SK-N-SH (cell line): ENCODE results near the gene METTL21A. TPM values are rescaled to one million over a fixed set of nuclear protein-coding genes. Genes with fewer than 3 reads are reported as not detected.
A peak's percentile ranks its signal among the peaks of the same experiment; 100 is the strongest.

Experiments used
- CTCF ChIA-PET: fragments of 300-600, 350-600 bp; formaldehyde crosslinking; extraction: SDS; loops from one replicate; lab custom pipeline; 2021; lab: Yijun Ruan, JAX
- POLR2A ChIA-PET: fragments of 350-600 bp; sonication (Branson Sonifier 250); formaldehyde crosslinking; extraction: SDS; loops from one replicate; lab custom pipeline; 2020; ENCODE audit warnings: antibody characterized with exemption, inconsistent platforms; lab: Yijun Ruan, JAX
- DNase-seq: peaks from one replicate; pipeline ENCODE4 v3.0.0; 2012
- H2AFZ ChIP-seq: fragments of 200-600 bp; sonication (generic); 2 replicates; pipeline ENCODE4 v1.8.1; 2016; ENCODE audit warnings: antibody characterized with exemption, mild to moderate bottlenecking, low read depth
- H3F3A ChIP-seq: fragments of 200-600 bp; sonication (generic); replicated peaks from 2 replicates; pipeline ENCODE3; 2016; ENCODE audit warnings: antibody characterized with exemption, mild to moderate bottlenecking; ENCODE audit not compliant: insufficient read depth
- H3K27ac ChIP-seq, 2 experiments: fragments of 200-500 bp in 1 of 2; fragments of 200-600 bp in 1 of 2; sonication (Bioruptor generic) in 1 of 2; sonication (generic), shearing (Covaris generic) in 1 of 2; 2 replicates each; pipeline versions ENCODE4 v1.5.1 to v1.6.1; 2014 to 2016; ENCODE audit warnings: low read depth in 2 of 2, inconsistent platforms in 1 of 2, low read length in 1 of 2, mild to moderate bottlenecking in 1 of 2, mixed read lengths in 1 of 2
- H3K27me3 ChIP-seq: fragments of 200-600 bp; sonication (generic), shearing (Covaris generic); 2 replicates; pipeline ENCODE4 v1.6.1; 2016; ENCODE audit warnings: mixed run types; ENCODE audit not compliant: insufficient read depth
- H3K36me3 ChIP-seq, 2 experiments: fragments of 200-500 bp in 1 of 2; fragments of 200-600 bp in 1 of 2; sonication (Bioruptor generic) in 1 of 2; sonication (generic) in 1 of 2; replicated peaks in 1 of 2; 2 replicates each; pipeline versions ENCODE3 to v1.5.1; 2014 to 2016; ENCODE audit warnings: low read length in 1 of 2, mild to moderate bottlenecking in 1 of 2; ENCODE audit not compliant: insufficient read depth in 2 of 2, control insufficient read depth in 1 of 2
- H3K4me1 ChIP-seq, 2 experiments: fragments of 200-500 bp in 1 of 2; fragments of 200-600 bp in 1 of 2; sonication (Bioruptor generic) in 1 of 2; sonication (generic), shearing (Covaris generic) in 1 of 2; 2 replicates each; pipeline versions ENCODE4 v1.5.1 to v1.6.1; 2014 to 2016; ENCODE audit warnings: low read depth in 1 of 2, low read length in 1 of 2, mixed run types in 1 of 2; ENCODE audit not compliant: insufficient read depth in 2 of 2, control insufficient read depth in 1 of 2
- H3K4me2 ChIP-seq: fragments of 200-600 bp; sonication (generic), shearing (Covaris generic); 2 replicates; pipeline ENCODE4 v1.6.1; 2017; ENCODE audit warnings: mixed run types
- H3K4me3 ChIP-seq, 2 experiments: fragments of 200-500 bp in 1 of 2; fragments of 200-600 bp in 1 of 2; sonication (Bioruptor generic) in 1 of 2; sonication (generic), shearing (Covaris generic) in 1 of 2; 2 replicates each; pipeline versions ENCODE4 v1.5.1 to v1.8.1; 2014 to 2016; ENCODE audit warnings: low read depth in 2 of 2, inconsistent platforms in 1 of 2, low read length in 1 of 2, mild to moderate bottlenecking in 1 of 2, mixed read lengths in 1 of 2, moderate library complexity in 1 of 2
- H3K79me2 ChIP-seq: fragments of 200-600 bp; sonication (generic); 2 replicates; pipeline ENCODE4 v1.8.1; 2017; ENCODE audit warnings: mild to moderate bottlenecking; ENCODE audit not compliant: insufficient read depth
- H3K9ac ChIP-seq: fragments of 200-600 bp; sonication (generic); 2 replicates; pipeline ENCODE4 v1.6.1; 2017; ENCODE audit warnings: mixed run types
- H3K9me2 ChIP-seq: fragments of 200-600 bp; sonication (generic); 2 replicates; pipeline ENCODE4 v1.6.1; 2017; ENCODE audit warnings: mixed run types
- H3K9me3 ChIP-seq: fragments of 200-600 bp; sonication (generic); 2 replicates; pipeline ENCODE4 v1.6.1; 2017; ENCODE audit warnings: mixed run types, mild to moderate bottlenecking, moderate library complexity
- H4K20me1 ChIP-seq: fragments of 200-600 bp; sonication (generic); 2 replicates; pipeline ENCODE4 v1.6.1; 2017; ENCODE audit warnings: mild to moderate bottlenecking, mixed run types; ENCODE audit not compliant: insufficient read depth
- CHD2 ChIP-seq: fragments of 150-350 bp; IDR thresholded peaks from 2 replicates; pipeline ENCODE4 v1.6.1; 2018; ENCODE audit warnings: low read length; ENCODE audit not compliant: partially characterized antibody
- CTCF ChIP-seq: fragments of 200-600 bp; sonication (generic); IDR thresholded peaks from 2 replicates; pipeline ENCODE4 v1.6.1; 2017; ENCODE audit warnings: antibody characterized with exemption, mild to moderate bottlenecking, moderate library complexity
- EP300 ChIP-seq, 2 experiments: IDR thresholded peaks; 2 replicates each; pipeline versions ENCODE4 v1.4.0 to v1.6.1; 2012; ENCODE audit warnings: borderline replicate concordance in 1 of 2, low read depth in 1 of 2, low read length in 1 of 2
- FOXJ3 ChIP-seq: sonication (generic); formaldehyde crosslinking; IDR thresholded peaks from 2 replicates; pipeline ENCODE4 v1.5.1; 2020; ENCODE audit warnings: mild to moderate bottlenecking, missing genetic modification reagents
- GABPA ChIP-seq: IDR thresholded peaks from 2 replicates; pipeline ENCODE4 v1.4.0; 2012; ENCODE audit warnings: low read depth, mild to moderate bottlenecking
- GATA2 ChIP-seq: sonication (generic); formaldehyde crosslinking; IDR thresholded peaks from 2 replicates; pipeline ENCODE4 v1.5.0; 2020; ENCODE audit warnings: mild to moderate bottlenecking, missing genetic modification reagents
- IRF3 ChIP-seq: fragments of 150-350 bp; IDR thresholded peaks from 2 replicates; pipeline ENCODE4 v1.6.1; 2016; ENCODE audit warnings: mild to moderate bottlenecking, low read depth, low read length
- MXI1 ChIP-seq: IDR thresholded peaks from 2 replicates; pipeline ENCODE4 v1.6.1; 2012; ENCODE audit warnings: mild to moderate bottlenecking, low read depth, low read length, improper control_type of control experiment
- NRF1 ChIP-seq: IDR thresholded peaks from 2 replicates; pipeline ENCODE4 v1.6.1; 2012; ENCODE audit warnings: low read depth, mild to moderate bottlenecking, low read length
- RAD21 ChIP-seq: IDR thresholded peaks from 2 replicates; pipeline ENCODE4 v1.6.1; 2012; ENCODE audit warnings: mild to moderate bottlenecking, low read length
- TCF12 ChIP-seq: IDR thresholded peaks from 2 replicates; pipeline ENCODE4 v1.4.0; 2012
- YY1 ChIP-seq: IDR thresholded peaks from 2 replicates; pipeline ENCODE4 v1.4.0; 2012; ENCODE audit warnings: low read depth, mild to moderate bottlenecking
- WGBS: methylation state at CpG from one replicate; pipeline ENCODE4 v1.1.6; 2017; ENCODE audit warnings: low lambda C conversion rate; 5-methylcytosine and 5-hydroxymethylcytosine counted together
- polyA plus RNA-seq, 3 experiments: library from polyadenylated mRNA; depleted of rRNA; stranded (reverse); fragments of >200 nt; gene quantifications; 2 replicates each; pipeline ENCODE4 v1.2.3, GENCODE V29; 2012

The METTL21A gene
- polyA plus RNA-seq, 1 of the 3 experiments (the other 2 are of a cell fraction) = 19.4 TPM

GRCh38 chr2:207625014-207625907 is at the start of gene METTL21A (continued):
- TF ChIP-seq MXI1 = peak; percentile 86
- no peak for TF ChIP-seq EP300 (IDR thresholded peaks at IDR 0.05; ENCODE audit: borderline replicate concordance in 1 of 2, low read depth in 1 of 2, low read length in 1 of 2)
- TF ChIP-seq NRF1 = no peak
- no peak for TF ChIP-seq CHD2
- peak; percentile 73 for TF ChIP-seq GABPA
- TF ChIP-seq FOXJ3 = no peak
- no peak for TF ChIP-seq GATA2 (CRISPR knock-in tag)
- TF ChIP-seq CTCF = peak; percentile 47
- TF ChIP-seq IRF3 = no peak
- no peak; the same call in 1 of the 2 replicates for TF ChIP-seq YY1
- TF ChIP-seq, all 33 proteins: peak for 12

GRCh38 chr2:207674826-207675225 is 49.6 kb upstream of the METTL21A start:
- H3K9ac ChIP-seq = no peak overlapping the region
- H3K9me2 ChIP-seq = no peaks in the 10 kb centered on the region
- no peaks in the 10 kb centered on the region for H4K20me1 ChIP-seq
- ChIA-PET POLR2A (interaction anchor here (1.1 kb wide), 1 partner anchor 9 kb away, joined by 3 read pairs; no protein-coding TSS in a partner anchor), CTCF (interaction anchor here (0.8 to 1.1 kb wide), 2 partner anchors 17 to 299 kb away, joined by 3 to 4 read pairs; no protein-coding TSS in a partner anchor)
- peaks cover 23% of the 10 kb centered on the region for H3F3A ChIP-seq
- no peak overlapping the region for H3K4me3 ChIP-seq
- no peak overlapping the region for H3K4me2 ChIP-seq
- TF ChIP-seq TCF12 = no peak
- no peak for TF ChIP-seq GABPA
- TF ChIP-seq RAD21 = no peak
- TF ChIP-seq MXI1 = no peak
- 77% methylated on average over 2 of the region's 2 CpGs for WGBS
- DNase-seq = no peak
- no peak overlapping the region for H2AFZ ChIP-seq
- no peaks in the 10 kb centered on the region for H3K27me3 ChIP-seq
- no peaks in the 10 kb centered on the region for H3K9me3 ChIP-seq
- no peaks in the 10 kb centered on the region for H3K79me2 ChIP-seq
- H3K27ac ChIP-seq = no peak overlapping the region
- 0 out of 4 replicates have a peak, but pooled peaks cover 0 to 4% of the 10 kb centered on the region in 2 experiments for H3K4me1 ChIP-seq
- no peaks in the 10 kb centered on the region for H3K36me3 ChIP-seq
